ENCODE measurements around the gene ZNF182.
"Not testable (repeated sequence)": the region's sequence is repeated elsewhere in the genome, so short reads cannot be mapped to it uniquely, and the experiment has no call there.

The ZNF182 gene

GRCh38 chrX:48003758-48004457, at the start of gene ZNF182:
Gene ZNF182 (minus strand): TSS chrX:48003989. CDS start chrX:48002609, 1,380 bp downstream.
- DNase-seq (ENCODE audit: low read depth in 3 of 3, low spot score in 1 of 3) = peak; percentile 76 to 82 (median 78)

GRCh38 chrX:48046846-48047245, 43.1 kb upstream of the ZNF182 start:
- DNase-seq (ENCODE audit: low read depth in 3 of 3, low spot score in 1 of 3) = no peak

GRCh38 chrX:48045410-48046311, 41.9 kb upstream of the ZNF182 start:
- no peak for DNase-seq (ENCODE audit: low read depth in 3 of 3, low spot score in 1 of 3)

GRCh38 chrX:48043056-48043455, 39.3 kb upstream of the ZNF182 start:
- DNase-seq (ENCODE audit: low read depth in 3 of 3, low spot score in 1 of 3) = no peak

- no peak for DNase-seq (ENCODE audit: low read depth in 3 of 3, low spot score in 1 of 3)
Observed at GRCh38 chrX:48035891-48036290, 32.1 kb upstream of the ZNF182 start.

- not testable (repeated sequence) for DNase-seq (ENCODE audit: low read depth in 3 of 3, low spot score in 1 of 3)
Observed at GRCh38 chrX:48030641-48031173, 26.9 kb upstream of the ZNF182 start.

- DNase-seq (ENCODE audit: low read depth in 3 of 3, low spot score in 1 of 3) = no peak
Observed at GRCh38 chrX:48030237-48030636, 26.4 kb upstream of the ZNF182 start.

- DNase-seq (ENCODE audit: low read depth in 3 of 3, low spot score in 1 of 3) = no peak
Observed at GRCh38 chrX:48028091-48028490, 24.3 kb upstream of the ZNF182 start.

GRCh38 chrX:48027545-48027944, 23.8 kb upstream of the ZNF182 start:
- DNase-seq (ENCODE audit: low read depth in 3 of 3, low spot score in 1 of 3) = not testable (repeated sequence)

GRCh38 chrX:48025561-48025960, 21.8 kb upstream of the ZNF182 start:
- no peak for DNase-seq (ENCODE audit: low read depth in 3 of 3, low spot score in 1 of 3)

GRCh38 chrX:48022738-48023137, 18.9 kb upstream of the ZNF182 start:
- no peak for DNase-seq (ENCODE audit: low read depth in 3 of 3, low spot score in 1 of 3)

- DNase-seq (ENCODE audit: low read depth in 3 of 3, low spot score in 1 of 3) = no peak
Observed at GRCh38 chrX:48022100-48022499, 18.3 kb upstream of the ZNF182 start.

- peak; percentile 24 to 58 (median 55) for DNase-seq (ENCODE audit: low read depth in 3 of 3, low spot score in 1 of 3)
Observed at GRCh38 chrX:48021026-48021900, 17.5 kb upstream of the ZNF182 start.

- DNase-seq (ENCODE audit: low read depth in 3 of 3, low spot score in 1 of 3) = not testable (repeated sequence)
Observed at GRCh38 chrX:48020472-48020871, 16.7 kb upstream of the ZNF182 start.

GRCh38 chrX:48019892-48020291, 16.1 kb upstream of the ZNF182 start:
- DNase-seq (ENCODE audit: low read depth in 3 of 3, low spot score in 1 of 3) = not testable (repeated sequence)

GRCh38 chrX:48016583-48017310, 13.0 kb upstream of the ZNF182 start:
- DNase-seq (ENCODE audit: low read depth in 3 of 3, low spot score in 1 of 3) = not testable (repeated sequence)

- DNase-seq (ENCODE audit: low read depth in 3 of 3, low spot score in 1 of 3) = not testable (repeated sequence)
Observed at GRCh38 chrX:48009445-48009960, 5.7 kb upstream of the ZNF182 start.

GRCh38 chrX:48006688-48007087, 2.9 kb upstream of the ZNF182 start, which contains the start of gene SPACA5:
Gene SPACA5 (plus strand): TSS chrX:48006988. CDS start chrX:48007803, 815 bp downstream.
- not testable (repeated sequence) for DNase-seq (ENCODE audit: low read depth in 3 of 3, low spot score in 1 of 3)

- no peak for DNase-seq (ENCODE audit: low read depth in 3 of 3, low spot score in 1 of 3)
Observed at GRCh38 chrX:48003367-48003757, 427 bp downstream of the ZNF182 start.

- no peak for DNase-seq (ENCODE audit: low read depth in 3 of 3, low spot score in 1 of 3)
Observed at GRCh38 chrX:48002929-48003328, 860 bp downstream of the ZNF182 start.

Measured in stimulated activated CD4-positive, alpha-beta T cell treated with anti-CD3 and anti-CD28 coated beads, TNF-alpha, amount 100 ng/mL, for 1 hour (primary cell).